ENCODE data around the gene HSPA12B. TPM values are rescaled to one million over a fixed set of nuclear protein-coding genes. Genes with fewer than 3 reads are reported as not detected.

HSPA12B gene
- total and polyA plus RNA-seq, 2 of the 13 experiments (the other 11 are each of a cell fraction or from before 2014, with no cell fraction given) = 0.01 TPM; not detected in 1

GRCh38 chr20:3796477-3797225 is 64.2 kb downstream of the HSPA12B start (continued):
- TF ChIP-seq ZNF407 (CRISPR knock-in tag; IDR thresholded peaks at IDR 0.05; ENCODE audit: not compliant biosample characterization) (no peak), CEBPB (IDR thresholded peaks at IDR 0.05; ENCODE audit: borderline replicate concordance, low read depth, low read length) (no peak), HMG20A (CRISPR knock-in tag; IDR thresholded peaks at IDR 0.05; ENCODE audit: borderline replicate concordance) (no peak), ZNF891 (CRISPR knock-in tag; IDR thresholded peaks at IDR 0.05) (no peak), ZSCAN31 (CRISPR knock-in tag; IDR thresholded peaks at IDR 0.05; ENCODE audit: low read depth) (no peak), ZBTB38 (CRISPR knock-in tag; IDR thresholded peaks at IDR 0.05) (no peak), ZNF614 (CRISPR knock-in tag; IDR thresholded peaks at IDR 0.05; ENCODE audit: borderline replicate concordance) (no peak), ZNF703 (CRISPR knock-in tag; IDR thresholded peaks at IDR 0.05; ENCODE audit: borderline replicate concordance) (no peak), MTERF4 (CRISPR knock-in tag; IDR thresholded peaks at IDR 0.05) (0 out of 2 replicates have a peak, but pooled peaks have one; percentile 52), ZNF337 (CRISPR knock-in tag; IDR thresholded peaks at IDR 0.05; ENCODE audit: borderline replicate concordance, low read depth) (no peak), ZNF737 (CRISPR knock-in tag; IDR thresholded peaks at IDR 0.05; ENCODE audit: borderline replicate concordance) (no peak), FIP1L1 (IDR thresholded peaks at IDR 0.05; ENCODE audit: borderline replicate concordance, insufficient read depth, low read depth, low read length) (0 out of 2 replicates have a peak, but pooled peaks have one; percentile 53), ZNF235 (CRISPR knock-in tag; IDR thresholded peaks at IDR 0.05; ENCODE audit: borderline replicate concordance) (peak; percentile 71; the same call in 1 of the 2 replicates), ZNF768 (CRISPR knock-in tag; IDR thresholded peaks at IDR 0.05) (peak; percentile 34; the same call in 1 of the 2 replicates), NFKB2 (CRISPR knock-in tag; IDR thresholded peaks at IDR 0.05; ENCODE audit: borderline replicate concordance) (no peak), NR2C2 (CRISPR knock-in tag; IDR thresholded peaks at IDR 0.05; ENCODE audit: borderline replicate concordance) (no peak)
- TF ChIP-seq, protein P1, sequence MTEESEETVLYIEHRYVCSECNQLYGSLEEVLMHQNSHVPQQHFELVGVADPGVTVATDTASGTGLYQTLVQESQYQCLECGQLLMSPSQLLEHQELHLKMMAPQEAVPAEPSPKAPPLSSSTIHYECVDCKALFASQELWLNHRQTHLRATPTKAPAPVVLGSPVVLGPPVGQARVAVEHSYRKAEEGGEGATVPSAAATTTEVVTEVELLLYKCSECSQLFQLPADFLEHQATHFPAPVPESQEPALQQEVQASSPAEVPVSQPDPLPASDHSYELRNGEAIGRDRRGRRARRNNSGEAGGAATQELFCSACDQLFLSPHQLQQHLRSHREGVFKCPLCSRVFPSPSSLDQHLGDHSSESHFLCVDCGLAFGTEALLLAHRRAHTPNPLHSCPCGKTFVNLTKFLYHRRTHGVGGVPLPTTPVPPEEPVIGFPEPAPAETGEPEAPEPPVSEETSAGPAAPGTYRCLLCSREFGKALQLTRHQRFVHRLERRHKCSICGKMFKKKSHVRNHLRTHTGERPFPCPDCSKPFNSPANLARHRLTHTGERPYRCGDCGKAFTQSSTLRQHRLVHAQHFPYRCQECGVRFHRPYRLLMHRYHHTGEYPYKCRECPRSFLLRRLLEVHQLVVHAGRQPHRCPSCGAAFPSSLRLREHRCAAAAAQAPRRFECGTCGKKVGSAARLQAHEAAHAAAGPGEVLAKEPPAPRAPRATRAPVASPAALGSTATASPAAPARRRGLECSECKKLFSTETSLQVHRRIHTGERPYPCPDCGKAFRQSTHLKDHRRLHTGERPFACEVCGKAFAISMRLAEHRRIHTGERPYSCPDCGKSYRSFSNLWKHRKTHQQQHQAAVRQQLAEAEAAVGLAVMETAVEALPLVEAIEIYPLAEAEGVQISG (CRISPR knock-in tag; IDR thresholded peaks at IDR 0.05) = no peak

All from HepG2 (cell line).